PC-9 (cell line): ENCODE measurements around the gene ACTR3C. TPM values are rescaled to one million over a fixed set of nuclear protein-coding genes. Genes with fewer than 3 reads are reported as not detected.
"Not testable (repeated sequence)": the region's sequence is repeated elsewhere in the genome, so short reads cannot be mapped to it uniquely, and the experiment has no call there.

Experiments
- BruUV-seq: library from RNA; stranded (reverse); fragments of 400-500 nt; replicated peaks from 2 replicates; lab custom pipeline; 2021; lab: Mats Ljungman, UMichigan
- CTCF ChIA-PET: fragments of 300-600 bp; sonication (Branson Sonifier 250); formaldehyde crosslinking; loops from one replicate; lab custom pipeline; 2022; ENCODE audit warnings: antibody characterized with exemption; lab: Charles Lee
- POLR2A ChIA-PET: fragments of 300-600 bp; sonication (Branson Sonifier 250); formaldehyde crosslinking; loops from one replicate; lab custom pipeline; 2022; ENCODE audit warnings: antibody characterized with exemption; ENCODE audit not compliant: unreplicated experiment; lab: Charles Lee
- DNase-seq, 2 experiments: peaks; one replicate each; pipeline versions ENCODE4 v3.0.0 to v3.0.0-alpha.2; 2015 to 2022; ENCODE audit warnings: mixed read lengths in 1 of 2
- H2AFZ ChIP-seq: fragments of 200-600 bp; sonication (generic); 2 replicates; pipeline ENCODE4 v1.8.1; 2017; ENCODE audit warnings: antibody characterized with exemption
- H3F3A ChIP-seq: fragments of 200-600 bp; sonication (generic); 2 replicates; pipeline ENCODE4 v1.8.1; 2017; ENCODE audit warnings: antibody characterized with exemption, mild to moderate bottlenecking, low read depth; ENCODE audit not compliant: insufficient read depth
- H3K27ac ChIP-seq: fragments of 200-600 bp; sonication (generic); 2 replicates; pipeline ENCODE4 v1.6.1; 2016; ENCODE audit warnings: mixed run types
- H3K27me3 ChIP-seq: fragments of 200-600 bp; sonication (generic); 2 replicates; pipeline ENCODE4 v1.6.1; 2016; ENCODE audit warnings: low read depth, mixed run types; ENCODE audit not compliant: insufficient read depth
- H3K36me3 ChIP-seq: fragments of 200-600 bp; sonication (generic); 2 replicates; pipeline ENCODE4 v1.6.1; 2016; ENCODE audit warnings: low read depth, mixed run types
- H3K4me1 ChIP-seq: fragments of 200-600 bp; sonication (generic); replicated peaks from 2 replicates; pipeline ENCODE4 v1.6.1; 2016; ENCODE audit warnings: mixed run types; ENCODE audit not compliant: insufficient read depth
- H3K4me2 ChIP-seq: fragments of 200-600 bp; sonication (generic); 2 replicates; pipeline ENCODE4 v1.6.1; 2017; ENCODE audit warnings: mixed run types
- H3K4me3 ChIP-seq: fragments of 200-600 bp; sonication (generic); 2 replicates; pipeline ENCODE4 v1.6.1; 2016; ENCODE audit warnings: mixed run types
- H3K79me2 ChIP-seq: fragments of 200-600 bp; sonication (generic); 2 replicates; pipeline ENCODE4 v1.6.1; 2017; ENCODE audit warnings: low read depth, mixed run types
- H3K9me2 ChIP-seq: fragments of 200-600 bp; sonication (generic); 2 replicates; pipeline ENCODE4 v1.8.1; 2017; ENCODE audit warnings: mild to moderate bottlenecking; ENCODE audit not compliant: insufficient read depth
- H3K9me3 ChIP-seq: fragments of 200-600 bp; sonication (generic); 2 replicates; pipeline ENCODE4 v1.8.1; 2016; ENCODE audit warnings: low read depth; ENCODE audit not compliant: insufficient read depth
- H4K20me1 ChIP-seq: fragments of 200-600 bp; sonication (generic); 2 replicates; pipeline ENCODE4 v1.8.1; 2017; ENCODE audit not compliant: insufficient read depth
- EZH2 ChIP-seq: fragments of 200-600 bp; sonication (generic); IDR thresholded peaks from 2 replicates; pipeline ENCODE4 v1.8.0; 2017; ENCODE audit warnings: antibody characterized with exemption, low read depth
- intact Hi-C: fragments of 100-400 bp; cut with micrococcal nuclease; formaldehyde crosslinking; loops from one replicate; pipeline ENCODE4 v1.10.0; 2022; ENCODE audit not compliant: unreplicated experiment
- total RNA-seq: library from RNA; stranded (reverse); gene quantifications from 2 replicates; pipeline ENCODE4 v1.2.3, GENCODE V29; 2021
- TF ChIP-seq, protein P1 (sequence below): fragments of 200-600 bp; sonication (generic); conservative IDR thresholded peaks from 2 replicates; pipeline ENCODE4 v1.6.1; 2017; ENCODE audit warnings: mixed run types, antibody characterized with exemption, mild to moderate bottlenecking, moderate library complexity

The ACTR3C gene
- total RNA-seq, 1 experiment from 2014 or later = 34.5 TPM

DNA sequence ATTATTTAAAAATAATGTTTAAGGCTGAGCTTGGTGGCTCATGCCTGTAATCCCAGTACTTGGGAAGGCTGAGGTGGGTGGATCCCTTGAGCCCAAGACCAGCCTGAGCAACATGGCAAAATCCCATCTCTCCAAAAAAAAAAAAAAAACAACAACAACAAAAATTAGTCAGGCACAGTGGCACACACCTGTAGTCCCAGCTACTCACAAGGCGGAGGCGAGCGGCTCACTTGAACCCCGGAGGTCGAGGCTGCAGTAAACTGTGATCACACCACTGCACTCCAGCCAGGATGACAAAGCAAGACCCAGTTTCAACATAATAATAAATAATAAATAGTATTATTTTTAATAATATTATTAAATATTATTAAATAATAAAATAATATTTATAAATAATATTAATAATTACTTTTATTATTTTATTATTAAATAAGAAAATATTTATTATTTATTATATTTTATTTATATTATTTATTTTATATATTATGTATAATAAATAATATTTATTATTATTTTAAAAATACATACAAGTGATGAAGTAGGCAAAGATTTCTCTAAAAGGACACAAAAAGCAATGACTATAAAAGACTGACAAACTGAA lies 8.6 kb downstream of the ACTR3C start:
- peak in 1 of 2 experiments; percentile 29 for DNase-seq
- no peaks in the 10 kb centered on the region for H4K20me1 ChIP-seq
- no TSS peak for BruUV-seq
- peaks cover 26% of the 10 kb centered on the region; the same call in 1 of the 2 replicates for H3K36me3 ChIP-seq
- no peaks in the 10 kb centered on the region for H3K27me3 ChIP-seq
- H2AFZ ChIP-seq = no peak overlapping the region
- peaks cover 27% of the 10 kb centered on the region for H3F3A ChIP-seq
- no peak overlapping the region for H3K4me3 ChIP-seq
- H3K27ac ChIP-seq = 0 out of 2 replicates have a peak overlapping the region, but pooled peaks have one; percentile 71
- H3K4me1 ChIP-seq = peaks cover 64% of the 10 kb centered on the region
- POLR2A ChIA-PET = interaction anchor here (0.6 kb wide), 1 partner anchor 38 kb away, joined by 19 read pairs; no protein-coding TSS in a partner anchor
- H3K9me3 ChIP-seq = no peaks in the 10 kb centered on the region
- H3K4me2 ChIP-seq = peak overlapping the region; percentile 59
- CTCF ChIA-PET = no interaction called here
- H3K79me2 ChIP-seq = peaks cover 70% of the 10 kb centered on the region
- no peaks in the 10 kb centered on the region for H3K9me2 ChIP-seq
- intact Hi-C loops = no loop called here
- TF ChIP-seq EZH2 = no peak
- TF ChIP-seq, protein P1, sequence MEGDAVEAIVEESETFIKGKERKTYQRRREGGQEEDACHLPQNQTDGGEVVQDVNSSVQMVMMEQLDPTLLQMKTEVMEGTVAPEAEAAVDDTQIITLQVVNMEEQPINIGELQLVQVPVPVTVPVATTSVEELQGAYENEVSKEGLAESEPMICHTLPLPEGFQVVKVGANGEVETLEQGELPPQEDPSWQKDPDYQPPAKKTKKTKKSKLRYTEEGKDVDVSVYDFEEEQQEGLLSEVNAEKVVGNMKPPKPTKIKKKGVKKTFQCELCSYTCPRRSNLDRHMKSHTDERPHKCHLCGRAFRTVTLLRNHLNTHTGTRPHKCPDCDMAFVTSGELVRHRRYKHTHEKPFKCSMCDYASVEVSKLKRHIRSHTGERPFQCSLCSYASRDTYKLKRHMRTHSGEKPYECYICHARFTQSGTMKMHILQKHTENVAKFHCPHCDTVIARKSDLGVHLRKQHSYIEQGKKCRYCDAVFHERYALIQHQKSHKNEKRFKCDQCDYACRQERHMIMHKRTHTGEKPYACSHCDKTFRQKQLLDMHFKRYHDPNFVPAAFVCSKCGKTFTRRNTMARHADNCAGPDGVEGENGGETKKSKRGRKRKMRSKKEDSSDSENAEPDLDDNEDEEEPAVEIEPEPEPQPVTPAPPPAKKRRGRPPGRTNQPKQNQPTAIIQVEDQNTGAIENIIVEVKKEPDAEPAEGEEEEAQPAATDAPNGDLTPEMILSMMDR = no peak

DNA sequence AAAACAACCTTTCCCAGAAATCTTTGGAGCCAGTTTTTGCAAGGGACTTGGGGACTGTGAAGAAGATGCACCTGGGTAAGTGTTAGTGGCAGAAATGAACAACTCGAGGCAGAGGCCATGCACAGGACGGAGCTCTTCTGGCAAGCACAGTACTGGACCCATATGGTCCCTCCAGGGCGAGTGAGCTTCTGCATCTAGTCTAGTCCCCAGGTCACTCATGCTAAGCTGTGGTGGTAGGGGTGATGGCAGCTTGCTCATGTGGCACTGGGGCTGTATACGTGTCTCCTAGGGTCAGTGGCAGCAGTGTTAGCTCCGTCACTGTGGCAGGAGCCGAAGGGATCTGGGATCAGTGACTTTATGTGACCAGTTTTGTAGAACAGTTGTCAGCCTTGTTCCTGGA lies 9.5 kb downstream of the ACTR3C start:
- CTCF ChIA-PET = no interaction called here
- POLR2A ChIA-PET = interaction anchor here (0.5 kb wide), 1 partner anchor 8 kb away, joined by 3 read pairs; no protein-coding TSS in a partner anchor
- DNase-seq = no peak
- H3K9me3 ChIP-seq = no peaks in the 10 kb centered on the region
- peak overlapping the region; percentile 59 for H3K4me2 ChIP-seq
- BruUV-seq = no TSS peak
- no peaks in the 10 kb centered on the region for H4K20me1 ChIP-seq
- intact Hi-C loops = no loop called here
- H3K27me3 ChIP-seq = no peaks in the 10 kb centered on the region
- peaks cover 70% of the 10 kb centered on the region for H3K79me2 ChIP-seq
- H3K27ac ChIP-seq = peak overlapping the region; percentile 71
- H3K9me2 ChIP-seq = no peaks in the 10 kb centered on the region
- peak overlapping the region; percentile 12; the same call in 1 of the 2 replicates for H3K4me3 ChIP-seq
- peaks cover 68% of the 10 kb centered on the region for H3K4me1 ChIP-seq
- H2AFZ ChIP-seq = no peak overlapping the region
- TF ChIP-seq, protein P1 = no peak
- TF ChIP-seq EZH2 = no peak
- peaks cover 33% of the 10 kb centered on the region for H3F3A ChIP-seq
- peaks cover 20% of the 10 kb centered on the region; the same call in 1 of the 2 replicates for H3K36me3 ChIP-seq

DNA sequence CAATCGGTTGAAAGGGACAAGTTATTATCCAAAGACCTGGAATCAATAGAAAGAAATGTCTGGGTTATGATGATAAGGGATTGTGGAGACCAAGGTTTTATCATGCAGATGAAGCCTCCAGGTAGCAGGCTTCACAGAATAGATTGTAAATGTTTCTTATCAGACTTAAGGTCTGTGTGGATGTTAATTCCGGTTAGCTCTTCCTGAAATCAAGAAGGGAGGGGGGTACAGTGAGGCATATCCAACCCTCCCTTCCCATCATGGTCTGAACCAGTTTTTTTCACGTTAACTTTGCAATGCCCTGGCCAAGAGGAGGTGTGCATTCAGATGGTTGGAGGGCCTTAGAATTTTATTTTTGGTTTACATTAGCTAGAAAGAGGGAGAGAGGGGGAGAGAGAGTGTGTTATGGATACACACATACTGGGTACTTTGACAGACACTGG lies 10.0 kb downstream of the ACTR3C start:
- Histone ChIP-seq H3K27me3 (no peaks in the 10 kb centered on the region), H3K4me2 (peak overlapping the region; percentile 59), H3K36me3 (peaks cover 15% of the 10 kb centered on the region; the same call in 1 of the 2 replicates), H2AFZ (no peak overlapping the region), H3K79me2 (peaks cover 69% of the 10 kb centered on the region), H3F3A (peaks cover 38% of the 10 kb centered on the region), H3K4me1 (peaks cover 72% of the 10 kb centered on the region), H3K27ac (peak overlapping the region; percentile 71), H3K4me3 (peak overlapping the region; percentile 12; the same call in 1 of the 2 replicates), H3K9me3 (no peaks in the 10 kb centered on the region), H3K9me2 (no peaks in the 10 kb centered on the region), H4K20me1 (no peaks in the 10 kb centered on the region)
- BruUV-seq = TSS peak; percentile 87
- POLR2A ChIA-PET = interaction anchor here (0.5 kb wide), 1 partner anchor 8 kb away, joined by 3 read pairs; no protein-coding TSS in a partner anchor
- intact Hi-C loops = no loop called here
- DNase-seq = no peak
- CTCF ChIA-PET = no interaction called here
- no peak for TF ChIP-seq EZH2
- TF ChIP-seq, protein P1 = no peak

DNA sequence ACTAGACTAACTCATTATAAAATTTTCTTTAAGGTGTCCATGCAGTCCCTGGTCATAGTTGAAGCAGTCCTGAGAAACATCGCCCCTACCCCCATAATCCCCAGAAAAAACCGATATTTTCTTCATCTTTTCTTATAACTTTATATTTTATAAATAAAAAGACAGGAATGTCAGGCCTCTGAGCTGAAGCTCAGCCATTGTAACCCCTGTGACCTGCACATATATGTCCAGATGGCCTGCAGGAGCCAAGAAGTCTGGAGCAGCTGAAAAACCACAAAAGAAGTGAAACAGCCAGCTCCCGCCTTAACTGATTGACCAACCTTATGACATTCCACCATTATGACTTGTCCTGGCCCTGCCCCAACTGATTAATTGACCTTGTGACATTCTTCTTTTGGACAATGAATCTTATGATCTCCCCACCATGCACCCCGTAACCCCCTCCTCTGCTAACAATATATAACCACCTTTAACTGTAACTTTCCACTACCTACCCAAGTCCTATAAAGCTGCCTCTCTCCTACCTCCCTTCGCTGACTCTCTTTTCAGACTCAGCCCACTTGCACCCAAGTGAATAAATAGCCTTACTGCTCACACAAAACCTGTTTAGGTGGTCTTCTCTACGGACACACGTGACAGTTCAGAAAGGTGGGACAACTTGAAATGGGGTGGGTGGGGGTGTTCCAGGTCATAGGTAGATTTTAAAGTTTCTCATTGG lies 10.5 kb downstream of the ACTR3C start:
- H3F3A ChIP-seq = peaks cover 43% of the 10 kb centered on the region
- H3K4me3 ChIP-seq = peak overlapping the region; percentile 12; the same call in 1 of the 2 replicates
- BruUV-seq, H3K27me3 ChIP-seq, H3K9me2 ChIP-seq, CTCF ChIA-PET, intact Hi-C loops, H3K9me3 ChIP-seq, H4K20me1 ChIP-seq, H2AFZ ChIP-seq: not testable (repeated sequence)
- H3K79me2 ChIP-seq = peaks cover 63% of the 10 kb centered on the region
- POLR2A ChIA-PET = interaction anchor here (0.6 to 0.7 kb wide), 3 partner anchors 66 to 964 kb away, joined by 3 to 6 read pairs (median 3); no protein-coding TSS in a partner anchor
- peak overlapping the region; percentile 59 for H3K4me2 ChIP-seq
- DNase-seq = peak; percentile 74 to 95
- H3K36me3 ChIP-seq = 0 out of 2 replicates have a peak, but pooled peaks cover 10% of the 10 kb centered on the region
- H3K27ac ChIP-seq = peak overlapping the region; percentile 71
- peaks cover 78% of the 10 kb centered on the region for H3K4me1 ChIP-seq
